C4-2B (cell line): ENCODE data around the gene PARP3.
"Not testable (repeated sequence)": the region's sequence is repeated elsewhere in the genome, so short reads cannot be mapped to it uniquely, and the experiment has no call there.

ENCODE experiments used
- H3K27ac ChIP-seq: fragments of 450-650 bp; 2 replicates; pipeline ENCODE4 v1.5.1; 2017
- ZFX ChIP-seq: fragments of 450-650 bp; IDR thresholded peaks from 2 replicates; pipeline ENCODE4 v1.6.1; 2017
- TF ChIP-seq, protein P1 (sequence below): fragments of 450-650 bp; conservative IDR thresholded peaks from 2 replicates; pipeline ENCODE4 v1.5.1; 2017; ENCODE audit warnings: mild to moderate bottlenecking

PARP3 gene

DNA sequence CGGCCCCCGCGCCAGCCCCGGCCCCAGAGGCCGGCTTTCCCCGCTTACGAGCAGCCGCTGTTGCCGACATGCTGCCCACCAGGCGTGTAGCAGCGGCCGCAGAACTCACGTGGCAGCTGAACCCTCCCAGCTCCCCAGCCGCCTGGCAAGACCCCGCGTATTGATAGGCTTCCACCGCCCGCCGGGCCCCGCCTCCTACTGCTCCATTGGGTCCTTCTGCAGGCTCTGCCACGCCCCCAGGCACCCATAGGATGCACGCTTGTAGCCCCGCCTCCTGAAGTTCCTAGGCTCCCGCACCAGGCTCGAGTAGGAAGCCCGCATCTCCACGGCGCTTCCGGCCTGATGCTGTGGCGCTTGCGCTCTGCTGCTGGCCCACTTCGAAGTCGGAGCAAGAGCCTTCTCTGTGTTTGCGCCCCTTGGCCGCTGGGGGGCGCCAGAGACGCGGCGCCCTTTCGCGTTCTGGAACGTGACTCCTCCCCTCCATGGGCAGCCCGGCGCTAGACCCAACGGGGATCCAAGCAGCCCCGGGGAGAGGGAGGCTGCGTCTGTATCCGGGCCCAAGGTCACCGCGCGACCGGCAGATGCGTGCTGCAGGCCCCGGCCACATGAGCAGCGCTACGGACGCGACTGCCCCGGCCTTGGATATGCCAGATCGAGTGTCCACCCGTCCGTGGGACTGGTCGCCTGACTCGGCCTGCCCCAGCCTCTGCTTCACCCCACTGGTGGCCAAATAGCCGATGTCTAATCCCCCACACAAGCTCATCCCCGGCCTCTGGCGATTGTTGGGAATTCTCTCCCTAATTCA, at the start of gene PARP3, which contains the start of gene RRP9:
Gene PARP3, plus strand, starts transcription at position 566 of the 805 bp plus-strand sequence. CDS start 993 bp downstream, outside the sequence.
Gene RRP9, minus strand, starts transcription at position 107 of the 805 bp plus-strand sequence. Its CDS starts 37 bp downstream, at position 70.
- peak within 1 kb of the TSS; percentile 81 for H3K27ac ChIP-seq
- TF ChIP-seq, protein P1, sequence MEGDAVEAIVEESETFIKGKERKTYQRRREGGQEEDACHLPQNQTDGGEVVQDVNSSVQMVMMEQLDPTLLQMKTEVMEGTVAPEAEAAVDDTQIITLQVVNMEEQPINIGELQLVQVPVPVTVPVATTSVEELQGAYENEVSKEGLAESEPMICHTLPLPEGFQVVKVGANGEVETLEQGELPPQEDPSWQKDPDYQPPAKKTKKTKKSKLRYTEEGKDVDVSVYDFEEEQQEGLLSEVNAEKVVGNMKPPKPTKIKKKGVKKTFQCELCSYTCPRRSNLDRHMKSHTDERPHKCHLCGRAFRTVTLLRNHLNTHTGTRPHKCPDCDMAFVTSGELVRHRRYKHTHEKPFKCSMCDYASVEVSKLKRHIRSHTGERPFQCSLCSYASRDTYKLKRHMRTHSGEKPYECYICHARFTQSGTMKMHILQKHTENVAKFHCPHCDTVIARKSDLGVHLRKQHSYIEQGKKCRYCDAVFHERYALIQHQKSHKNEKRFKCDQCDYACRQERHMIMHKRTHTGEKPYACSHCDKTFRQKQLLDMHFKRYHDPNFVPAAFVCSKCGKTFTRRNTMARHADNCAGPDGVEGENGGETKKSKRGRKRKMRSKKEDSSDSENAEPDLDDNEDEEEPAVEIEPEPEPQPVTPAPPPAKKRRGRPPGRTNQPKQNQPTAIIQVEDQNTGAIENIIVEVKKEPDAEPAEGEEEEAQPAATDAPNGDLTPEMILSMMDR = peak; percentile 99
- peak; percentile 54; the same call in 1 of the 2 replicates for TF ChIP-seq ZFX

DNA sequence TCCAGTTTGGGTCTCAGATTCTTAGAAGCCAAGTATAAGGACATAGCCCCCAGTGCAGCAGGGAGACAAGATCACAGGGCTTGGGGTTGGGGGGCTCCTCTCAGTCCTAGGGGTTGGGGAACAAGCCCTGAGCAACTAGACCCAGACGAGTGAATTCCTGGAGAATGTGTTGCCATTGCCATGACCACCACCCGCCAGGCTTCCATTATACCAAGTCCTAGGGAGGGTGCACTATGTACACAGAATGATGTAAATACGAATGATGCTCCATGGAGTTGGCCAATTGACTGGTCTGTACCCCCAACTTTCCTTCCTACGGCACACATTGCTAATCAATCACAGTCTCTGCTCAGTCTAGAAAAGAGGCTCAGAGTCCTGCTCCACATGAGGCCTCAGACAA, 47.8 kb upstream of the PARP3 start:
- H3K27ac ChIP-seq = no peak overlapping the region
- TF ChIP-seq ZFX = no peak
- TF ChIP-seq, protein P1 = no peak

DNA sequence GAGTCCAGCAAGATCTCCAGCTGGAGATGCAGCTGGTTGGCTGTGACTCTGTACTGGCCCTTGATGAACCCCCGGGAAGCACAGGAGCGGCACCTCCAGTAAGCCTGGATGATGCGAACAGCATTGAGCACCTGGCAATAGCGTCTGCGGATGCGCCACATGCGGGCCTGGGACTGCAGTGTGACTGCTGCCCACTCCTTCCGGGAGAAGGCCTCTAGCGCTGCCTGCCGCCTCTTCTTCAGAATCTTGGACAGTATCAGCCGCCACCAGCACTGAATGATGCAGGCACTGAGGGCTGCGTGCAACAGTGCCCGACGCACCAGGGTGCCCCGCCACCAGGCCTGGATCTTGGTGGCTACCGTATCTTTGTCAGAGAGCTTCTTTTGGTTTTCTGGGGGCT, 47.2 kb upstream of the PARP3 start:
- no peak overlapping the region for H3K27ac ChIP-seq
- no peak for TF ChIP-seq ZFX
- TF ChIP-seq, protein P1 = no peak

DNA sequence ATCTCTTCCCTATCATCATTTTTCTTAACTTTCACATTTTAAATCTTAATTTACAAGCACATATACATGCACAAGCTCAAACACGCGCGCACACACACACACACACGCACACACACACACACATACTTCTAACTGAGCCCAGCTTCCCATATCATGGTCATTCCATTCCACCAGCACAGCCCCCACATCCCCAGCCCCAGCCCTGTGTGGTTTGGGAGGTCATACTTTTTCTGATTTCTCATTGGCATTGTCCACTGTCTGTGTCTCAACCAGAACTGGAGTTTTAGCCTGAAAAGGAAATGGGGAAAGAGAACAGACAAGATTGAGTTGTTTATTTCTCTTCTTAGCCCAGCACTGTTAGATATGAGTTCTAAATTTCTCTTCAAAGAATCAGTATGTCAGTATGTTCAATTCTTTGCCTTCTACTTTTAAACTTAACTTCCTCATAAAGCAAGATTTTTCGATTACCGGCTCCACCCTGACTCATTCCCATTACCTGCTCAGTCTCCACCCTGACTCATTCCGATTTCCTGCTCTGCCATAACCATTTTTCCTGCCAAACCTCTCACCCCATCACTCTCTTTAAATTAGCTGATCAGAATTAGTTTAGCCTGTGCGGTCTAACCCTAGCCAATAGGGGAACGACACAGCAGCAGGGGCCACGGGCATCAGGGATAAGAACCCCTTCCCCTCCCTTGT, 45.4 kb upstream of the PARP3 start:
- TF ChIP-seq, protein P1 = no peak
- no peak for TF ChIP-seq ZFX
- no peak overlapping the region for H3K27ac ChIP-seq

DNA sequence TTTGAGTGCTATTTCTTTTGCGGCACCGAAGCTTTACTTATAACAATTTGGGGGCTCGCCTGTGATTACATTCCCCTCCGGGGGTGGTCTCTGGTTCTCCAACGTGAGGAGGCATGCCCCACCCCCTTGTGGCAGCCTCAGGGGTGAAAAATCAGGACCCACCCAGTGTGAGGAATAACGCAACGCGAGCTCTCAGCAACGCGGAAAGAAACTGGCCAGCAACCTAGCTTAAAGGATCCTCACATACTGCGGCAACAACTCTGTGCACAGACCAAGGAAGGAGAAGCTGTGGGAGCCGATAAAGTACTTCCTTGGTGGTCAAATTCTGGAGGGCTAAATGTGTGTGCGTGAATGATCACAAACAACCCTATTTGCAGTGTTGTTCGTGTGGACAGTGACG, 44.8 kb upstream of the PARP3 start:
- TF ChIP-seq, protein P1 = no peak
- TF ChIP-seq ZFX = no peak

DNA sequence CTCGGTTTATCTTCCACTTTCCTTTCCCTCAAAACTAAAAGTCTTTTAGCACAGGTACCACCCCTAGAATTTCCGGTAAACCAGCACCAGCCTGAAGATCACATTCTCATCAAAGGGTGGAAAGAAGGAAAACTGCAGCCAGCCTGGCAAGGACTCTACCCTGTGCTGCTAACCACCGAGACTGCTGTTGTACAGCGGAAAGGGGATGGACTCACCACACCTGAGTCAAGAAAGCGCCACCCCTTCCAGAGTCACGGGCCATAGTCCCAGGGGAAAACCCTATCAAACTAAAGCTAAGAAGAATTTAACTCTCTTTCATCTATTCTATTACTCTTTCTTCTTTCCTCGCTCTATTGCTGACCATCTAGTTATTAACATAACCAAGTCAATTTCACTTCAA, 42.1 kb upstream of the PARP3 start:
- not testable (repeated sequence) for H3K27ac ChIP-seq

More for the DNA sequence above, 44.8 kb upstream of the PARP3 start:
- no peak overlapping the region for H3K27ac ChIP-seq

GRCh38 chr3:51902361-51902760, 39.8 kb upstream of the PARP3 start:
- H3K27ac ChIP-seq = not testable (repeated sequence)

GRCh38 chr3:51904034-51904823, 37.9 kb upstream of the PARP3 start:
- TF ChIP-seq, protein P1 = no peak
- TF ChIP-seq ZFX = no peak
- H3K27ac ChIP-seq = no peak overlapping the region
